Adrenal gland (tissue), 12 donors: ENCODE data around the gene TMUB2. TPM values are rescaled to one million over a fixed set of nuclear protein-coding genes. Genes with fewer than 3 reads are reported as not detected.

Experiments
- DNase-seq, 7 donors: peaks; one replicate each; pipeline ENCODE4 v3.0.0-alpha.2; 2019 to 2020
- H3K27ac ChIP-seq, 5 donors: fragments of 200-600 bp; sonication (generic) in 4 of 5; 1 replicate in 3 of 5; 2 replicates in 2 of 5; pipeline versions ENCODE4 v1.5.1 to v1.8.0; 2016 to 2020; ENCODE audit warnings: mild to moderate bottlenecking in 1 of 5
- H3K27me3 ChIP-seq: fragments of 200-600 bp; 2 replicates; pipeline ENCODE4 v1.8.0; 2021
- H3K36me3 ChIP-seq, 2 donors: fragments of 200-600 bp; replicated peaks in 1 of 2; 1 replicate in 1 of 2; 2 replicates in 1 of 2; pipeline versions ENCODE4 v1.5.1 to v1.8.0; 2018 to 2022
- H3K4me1 ChIP-seq, 2 donors: fragments of 200-600 bp; replicated peaks in 1 of 2; 1 replicate in 1 of 2; 2 replicates in 1 of 2; pipeline versions ENCODE4 v1.5.1 to v1.8.0; 2018 to 2021
- H3K4me3 ChIP-seq, 4 donors: fragments of 200-600 bp; sonication (generic) in 3 of 4; one replicate each; pipeline ENCODE4 v1.5.1; 2016 to 2018
- H3K9me3 ChIP-seq, 3 donors: fragments of 200-600 bp; sonication (generic) in 1 of 3; replicated peaks in 1 of 3; 1 replicate in 2 of 3; 2 replicates in 1 of 3; pipeline versions ENCODE4 v1.5.1 to v1.8.0; 2016 to 2021
- POLR2A ChIP-seq, 2 donors: fragments of 450-650 bp; IDR thresholded peaks; one replicate each; pipeline ENCODE4 v1.6.1; 2017; ENCODE audit warnings: antibody characterized with exemption in 2 of 2, mild to moderate bottlenecking in 2 of 2, moderate library complexity in 1 of 2
- WGBS, 4 donors: extraction: QIAGEN DNeasy Blood & Tissue Kit in 2 of 4; methylation state at CpG; one replicate each; pipeline versions ENCODE4 v1.1.5 to v1.1.7; 2013 to 2017; 5-methylcytosine and 5-hydroxymethylcytosine counted together
- intact Hi-C, 2 donors: fragments of 100-400 bp; cut with DNase I; formaldehyde crosslinking; loops; one replicate each; pipeline versions ENCODE4 v1.14.1 to v1.15.0; 2022 to 2023
- polyA plus RNA-seq, 3 donors: library from polyadenylated mRNA; stranded (reverse); fragments of 200-250 nt in 2 of 3; fragments of 350-450 nt in 1 of 3; fragmentation: Illumina TruSeq in 1 of 3; extraction: RNeasy Lipid Tissue Mini Kit (QIAGEN cat#74804) in 1 of 3; gene quantifications; one replicate each; pipeline ENCODE4 v1.2.3, GENCODE V29; 2013 to 2014
- total RNA-seq, 9 donors: library from RNA; depleted of rRNA in 4 of 9; stranded (reverse); fragments of >200 nt in 4 of 9; fragments of 120-200 nt in 1 of 9; fragmentation: NEBNext Ultra II Directional in 1 of 9; extraction: Animal tissue kit (Norgen Biotek cat#: 25700) in 1 of 9; gene quantifications; one replicate each; pipeline versions ENCODE4 v1.1.0 to v1.2.4, GENCODE V29; 2013 to 2023
- TF ChIP-seq, protein P1 (sequence below), 6 experiments: fragments of 450-650 bp in 4 of 6; fragments of 200-600 bp in 2 of 6; sonication (generic) in 1 of 6; IDR thresholded peaks; 1 replicate in 5 of 6; 2 replicates in 1 of 6; pipeline versions ENCODE4 v1.5.1 to v1.8.0; 2016 to 2021; ENCODE audit warnings: antibody characterized with exemption in 6 of 6, mild to moderate bottlenecking in 2 of 6, moderate library complexity in 1 of 6
- donor health status: healthy with polysubstance abuse.
- donor health status: Bipolar disorder and iron deficiency.
- donor health status: DM: yes; HTN: yes; CAD: no.
- donor health status: DM: no; HTN: no; CAD: no.
- donor health status: DM: no; HTN: no; CAD: no.
- donor health status: DM: yes; HTN: yes; CAD: no.

TMUB2 gene
- total and polyA plus RNA-seq, 12 donors, result 21.8 to 89.3 (median 40.3) TPM

DNA sequence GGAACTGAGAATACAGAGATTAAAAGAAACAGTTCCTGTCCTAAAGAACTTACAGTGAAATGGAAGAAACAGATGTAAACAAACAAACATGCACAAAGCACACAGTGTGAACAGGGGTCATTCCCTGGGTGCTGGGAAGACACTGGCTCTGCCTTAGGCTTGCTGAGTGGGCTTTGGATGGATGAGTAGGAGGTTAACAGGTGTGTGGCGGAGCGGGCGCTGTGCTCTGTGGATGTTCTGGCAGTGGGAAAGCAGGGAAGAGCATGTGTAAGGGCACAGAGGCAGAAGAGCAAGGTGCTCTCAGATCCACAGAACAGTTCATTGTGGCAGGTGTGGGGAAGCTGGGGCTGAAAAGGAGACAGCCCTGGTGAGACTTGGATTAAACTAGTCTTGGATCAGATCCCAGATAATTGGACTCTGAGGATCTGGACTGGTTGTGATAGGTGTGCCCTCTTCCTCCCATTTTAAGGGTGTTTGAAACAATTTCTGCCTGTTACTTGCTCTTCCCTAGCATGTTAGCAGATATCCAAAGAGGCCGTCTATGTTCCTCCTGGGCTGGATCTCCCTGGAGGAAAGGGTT, 36.9 kb upstream of the TMUB2 start:
- Histone ChIP-seq H3K4me3 (no peak overlapping the region), H3K36me3 (no peaks in the 10 kb centered on the region), H3K27me3 (no peaks in the 10 kb centered on the region), H3K9me3 (no peaks in the 10 kb centered on the region), H3K27ac (no peak overlapping the region), H3K4me1 (no peaks in the 10 kb centered on the region)
- intact Hi-C loops, result no loop called here
- WGBS, 4 donors, result 93 to 97% (median 95%) methylated on average over 4 of the region's 4 CpGs
- no peak for TF ChIP-seq POLR2A (IDR thresholded peaks at IDR 0.05)
- TF ChIP-seq, protein P1, sequence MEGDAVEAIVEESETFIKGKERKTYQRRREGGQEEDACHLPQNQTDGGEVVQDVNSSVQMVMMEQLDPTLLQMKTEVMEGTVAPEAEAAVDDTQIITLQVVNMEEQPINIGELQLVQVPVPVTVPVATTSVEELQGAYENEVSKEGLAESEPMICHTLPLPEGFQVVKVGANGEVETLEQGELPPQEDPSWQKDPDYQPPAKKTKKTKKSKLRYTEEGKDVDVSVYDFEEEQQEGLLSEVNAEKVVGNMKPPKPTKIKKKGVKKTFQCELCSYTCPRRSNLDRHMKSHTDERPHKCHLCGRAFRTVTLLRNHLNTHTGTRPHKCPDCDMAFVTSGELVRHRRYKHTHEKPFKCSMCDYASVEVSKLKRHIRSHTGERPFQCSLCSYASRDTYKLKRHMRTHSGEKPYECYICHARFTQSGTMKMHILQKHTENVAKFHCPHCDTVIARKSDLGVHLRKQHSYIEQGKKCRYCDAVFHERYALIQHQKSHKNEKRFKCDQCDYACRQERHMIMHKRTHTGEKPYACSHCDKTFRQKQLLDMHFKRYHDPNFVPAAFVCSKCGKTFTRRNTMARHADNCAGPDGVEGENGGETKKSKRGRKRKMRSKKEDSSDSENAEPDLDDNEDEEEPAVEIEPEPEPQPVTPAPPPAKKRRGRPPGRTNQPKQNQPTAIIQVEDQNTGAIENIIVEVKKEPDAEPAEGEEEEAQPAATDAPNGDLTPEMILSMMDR (IDR thresholded peaks at IDR 0.05), result no peak
- no peak for DNase-seq

DNA sequence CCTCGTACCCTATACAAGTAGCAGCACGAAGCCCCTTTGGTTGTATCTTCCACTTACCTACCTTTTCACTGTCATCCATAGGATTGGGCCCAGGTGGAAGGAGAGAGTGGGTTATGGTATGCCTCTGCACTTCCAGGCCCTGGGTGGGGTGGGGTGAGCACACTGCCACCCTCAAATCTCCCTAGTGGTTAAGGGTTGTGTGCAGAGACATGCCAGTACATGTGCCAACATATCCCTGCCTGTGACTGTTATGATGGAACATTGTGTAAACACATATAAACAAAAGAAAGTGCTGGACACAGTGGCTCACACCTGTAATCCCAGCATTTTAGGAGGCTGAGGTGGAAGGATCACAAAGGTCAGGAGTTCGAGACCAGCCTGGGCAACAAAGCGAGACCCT, 33.9 kb upstream of the TMUB2 start:
- intact Hi-C loops, result no loop called here
- H3K27me3 ChIP-seq, result no peaks in the 10 kb centered on the region
- WGBS, 4 donors, result 96 to 100% (median 98%) methylated on average over 4 of the region's 4 CpGs
- no peaks in the 10 kb centered on the region for H3K36me3 ChIP-seq
- DNase-seq, result no peak
- no peaks in the 10 kb centered on the region for H3K9me3 ChIP-seq
- TF ChIP-seq POLR2A (IDR thresholded peaks at IDR 0.05), result no peak
- TF ChIP-seq, protein P1 (IDR thresholded peaks at IDR 0.05), result no peak
- H3K27ac ChIP-seq, result no peak overlapping the region
- no peak overlapping the region for H3K4me3 ChIP-seq
- no peaks in the 10 kb centered on the region for H3K4me1 ChIP-seq

DNA sequence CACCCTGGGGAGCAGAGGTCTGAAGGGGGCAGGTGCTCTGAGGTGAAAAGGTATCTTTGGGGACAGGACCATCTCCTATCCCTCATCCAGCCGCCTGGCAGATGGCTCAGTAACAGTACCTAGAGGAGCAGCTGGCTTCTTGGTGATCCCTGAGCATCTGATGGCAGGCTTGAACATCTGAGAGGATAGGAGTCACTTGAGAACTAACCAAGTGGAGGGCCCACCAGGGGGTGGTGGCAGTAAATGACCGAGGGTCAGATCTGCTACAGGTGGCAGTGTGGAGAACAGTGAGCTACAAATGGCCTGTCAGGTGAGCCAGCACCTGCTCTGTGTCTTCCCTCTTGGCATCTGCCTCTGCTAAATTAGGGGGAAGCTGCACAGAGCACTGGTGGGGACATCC, 31.3 kb upstream of the TMUB2 start:
- no peaks in the 10 kb centered on the region for H3K27me3 ChIP-seq
- WGBS, 4 donors, result 88 to 97% (median 90%) methylated on average over 2 of the region's 2 CpGs
- TF ChIP-seq, protein P1 (IDR thresholded peaks at IDR 0.05), result no peak
- no peak for TF ChIP-seq POLR2A (IDR thresholded peaks at IDR 0.05)
- no peak overlapping the region for H3K27ac ChIP-seq
- DNase-seq, result no peak
- H3K9me3 ChIP-seq, result no peaks in the 10 kb centered on the region
- H3K36me3 ChIP-seq, result no peaks in the 10 kb centered on the region
- intact Hi-C loops, result no loop called here
- H3K4me3 ChIP-seq, result no peak overlapping the region
- no peaks in the 10 kb centered on the region for H3K4me1 ChIP-seq

DNA sequence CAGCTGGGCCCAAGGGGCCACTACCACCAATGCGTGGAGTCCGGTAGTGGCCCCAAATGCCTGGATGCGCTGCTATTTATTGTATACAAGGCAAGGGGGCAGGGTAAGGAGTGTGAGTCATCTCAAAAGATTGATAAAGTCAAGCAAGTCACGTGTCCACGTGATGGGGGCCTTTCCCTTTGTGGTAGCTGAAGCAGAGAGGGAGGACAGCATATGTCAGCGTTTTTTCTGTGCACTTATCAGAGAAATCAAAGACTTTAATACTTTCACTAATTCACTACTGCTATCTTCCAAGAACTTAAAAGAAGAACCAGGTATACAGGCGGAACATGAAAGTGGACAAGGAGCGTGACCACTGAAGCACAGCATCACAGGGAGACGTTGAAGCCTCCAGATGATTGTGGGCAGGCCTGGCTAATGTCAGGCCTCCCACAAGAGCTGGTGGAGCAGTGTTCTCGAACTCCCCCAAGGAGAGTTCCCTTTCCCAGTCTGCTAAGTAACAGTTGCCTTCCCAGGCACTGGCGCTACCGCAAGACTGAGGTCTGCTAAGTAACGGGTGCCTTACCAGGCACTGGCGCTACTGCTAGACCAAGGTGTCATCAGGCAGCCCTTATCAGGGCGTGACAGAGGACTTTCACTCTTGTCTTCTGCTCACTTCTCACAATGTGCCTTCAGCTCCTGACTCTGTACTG, 27.1 kb upstream of the TMUB2 start:
- H3K36me3 ChIP-seq, result no peaks in the 10 kb centered on the region
- 83 to 90% (median 86%) methylated on average over 14 to 15 of the region's 15 CpGs for WGBS, 4 donors

More for the DNA sequence above, 27.1 kb upstream of the TMUB2 start:
- Histone ChIP-seq H3K27ac (no peak overlapping the region), H3K27me3 (no peaks in the 10 kb centered on the region), H3K4me3 (no peak overlapping the region), H3K4me1 (no peaks in the 10 kb centered on the region), H3K9me3 (no peaks in the 10 kb centered on the region)
- TF ChIP-seq POLR2A (IDR thresholded peaks at IDR 0.05), result no peak
- TF ChIP-seq, protein P1 (IDR thresholded peaks at IDR 0.05), result no peak
- DNase-seq, result no peak
- intact Hi-C loops, result loop anchor here in 1 of 2 donors (10.0 kb wide), 1 partner anchor 215 kb away; the partner anchor contains the start of gene PPY
